MM.1S (cell line): ENCODE data around the gene AUTS2.

Source experiments
- DNase-seq: peaks from one replicate; pipeline ENCODE4 v3.0.0-alpha.2; 2015
- H2AFZ ChIP-seq: fragments of 300-600 bp; sonication (generic); 2 replicates; pipeline ENCODE4 v1.6.0; 2016; ENCODE audit warnings: antibody characterized with exemption, low read length
- H3F3A ChIP-seq: fragments of 300-600 bp; sonication (generic); 2 replicates; pipeline ENCODE4 v1.6.1; 2016; ENCODE audit warnings: mild to moderate bottlenecking, antibody characterized with exemption, low read length, moderate library complexity, mixed read lengths; ENCODE audit not compliant: insufficient read depth
- H3K27ac ChIP-seq: fragments of 300-600 bp; sonication (generic); 2 replicates; pipeline ENCODE4 v1.5.1; 2016; ENCODE audit warnings: mild to moderate bottlenecking, low read length
- H3K27me3 ChIP-seq: fragments of 300-600 bp; sonication (generic); replicated peaks from 2 replicates; pipeline ENCODE4 v1.6.0; 2016; ENCODE audit warnings: low read length; ENCODE audit not compliant: insufficient read depth
- H3K36me3 ChIP-seq: fragments of 300-600 bp; sonication (generic); replicated peaks from 2 replicates; pipeline ENCODE4 v1.6.1; 2016; ENCODE audit warnings: mild to moderate bottlenecking, low read length, mixed read lengths; ENCODE audit not compliant: insufficient read depth
- H3K4me1 ChIP-seq: fragments of 300-600 bp; sonication (generic); 2 replicates; pipeline ENCODE4 v1.6.1; 2016; ENCODE audit warnings: low read length, mixed read lengths
- H3K4me2 ChIP-seq: fragments of 300-600 bp; sonication (generic); 2 replicates; pipeline ENCODE4 v1.6.0; 2016; ENCODE audit warnings: low read depth, low read length
- H3K4me3 ChIP-seq: fragments of 300-600 bp; sonication (generic); 2 replicates; pipeline ENCODE4 v1.5.1; 2016; ENCODE audit warnings: low read length, mixed read lengths
- H3K79me2 ChIP-seq: fragments of 300-600 bp; sonication (generic); 2 replicates; pipeline ENCODE4 v1.6.1; 2016; ENCODE audit warnings: mixed run types, low read length, mixed read lengths
- H3K9ac ChIP-seq: fragments of 300-600 bp; sonication (generic); 2 replicates; pipeline ENCODE4 v1.6.1; 2016; ENCODE audit warnings: low read length, mixed read lengths
- H3K9me2 ChIP-seq: fragments of 300-600 bp; sonication (generic); replicated peaks from 2 replicates; pipeline ENCODE4 v1.6.1; 2016; ENCODE audit warnings: mild to moderate bottlenecking, low read length, mixed read lengths; ENCODE audit not compliant: insufficient read depth
- H3K9me3 ChIP-seq: fragments of 300-600 bp; sonication (generic); replicated peaks from 2 replicates; pipeline ENCODE4 v1.6.1; 2016; ENCODE audit warnings: mild to moderate bottlenecking, low read length, mixed read lengths; ENCODE audit not compliant: insufficient read depth
- H4K20me1 ChIP-seq: fragments of 300-600 bp; sonication (generic); 2 replicates; pipeline ENCODE4 v1.6.1; 2016; ENCODE audit warnings: mild to moderate bottlenecking, low read length, moderate library complexity, mixed read lengths; ENCODE audit not compliant: insufficient read depth
- EZH2 ChIP-seq: fragments of 300-600 bp; sonication (generic); optimal IDR thresholded peaks from 2 replicates; pipeline ENCODE3; 2017; ENCODE audit warnings: low read depth, mild to moderate bottlenecking, antibody characterized with exemption, low read length, mixed read lengths
- EZH2phosphoT487 ChIP-seq: fragments of 300-600 bp; sonication (generic); IDR thresholded peaks from 2 replicates; pipeline ENCODE4 v1.6.1; 2018; ENCODE audit warnings: antibody characterized with exemption, low read length
- TF ChIP-seq, protein P1 (sequence below): fragments of 300-600 bp; sonication (generic); IDR thresholded peaks from 2 replicates; pipeline ENCODE4 v1.5.1; 2016; ENCODE audit warnings: antibody characterized with exemption, low read length, mixed read lengths

The AUTS2 gene

DNA sequence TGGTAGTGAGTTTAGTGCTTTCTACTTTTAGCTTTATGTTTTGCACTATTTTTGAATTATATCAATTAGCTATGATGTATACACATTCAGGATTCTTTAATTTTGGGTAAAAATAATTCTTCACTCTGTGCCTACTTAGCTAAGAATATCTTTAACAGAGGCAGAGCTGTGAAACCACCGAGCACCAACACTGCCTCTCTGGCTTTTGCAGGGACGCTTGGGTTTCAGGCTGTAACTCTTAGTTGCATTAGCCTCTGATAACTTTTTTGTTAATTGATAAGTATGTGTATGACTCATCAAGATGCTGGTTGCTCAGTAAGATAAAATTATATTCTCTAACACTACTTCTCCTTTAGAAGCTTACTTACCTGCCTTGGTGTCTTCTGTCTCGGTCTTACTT, 738.3 kb downstream of the AUTS2 start:
- Histone ChIP-seq H3K36me3 (no peaks in the 10 kb centered on the region), H3K79me2 (no peaks in the 10 kb centered on the region), H3F3A (no peaks in the 10 kb centered on the region), H3K27me3 (no peaks in the 10 kb centered on the region), H3K4me1 (no peaks in the 10 kb centered on the region), H2AFZ (no peak overlapping the region), H3K9ac (no peak overlapping the region), H3K4me2 (no peak overlapping the region), H4K20me1 (no peaks in the 10 kb centered on the region), H3K9me2 (no peaks in the 10 kb centered on the region), H3K4me3 (no peak overlapping the region), H3K9me3 (no peaks in the 10 kb centered on the region), H3K27ac (no peak overlapping the region)
- TF ChIP-seq, protein P1, sequence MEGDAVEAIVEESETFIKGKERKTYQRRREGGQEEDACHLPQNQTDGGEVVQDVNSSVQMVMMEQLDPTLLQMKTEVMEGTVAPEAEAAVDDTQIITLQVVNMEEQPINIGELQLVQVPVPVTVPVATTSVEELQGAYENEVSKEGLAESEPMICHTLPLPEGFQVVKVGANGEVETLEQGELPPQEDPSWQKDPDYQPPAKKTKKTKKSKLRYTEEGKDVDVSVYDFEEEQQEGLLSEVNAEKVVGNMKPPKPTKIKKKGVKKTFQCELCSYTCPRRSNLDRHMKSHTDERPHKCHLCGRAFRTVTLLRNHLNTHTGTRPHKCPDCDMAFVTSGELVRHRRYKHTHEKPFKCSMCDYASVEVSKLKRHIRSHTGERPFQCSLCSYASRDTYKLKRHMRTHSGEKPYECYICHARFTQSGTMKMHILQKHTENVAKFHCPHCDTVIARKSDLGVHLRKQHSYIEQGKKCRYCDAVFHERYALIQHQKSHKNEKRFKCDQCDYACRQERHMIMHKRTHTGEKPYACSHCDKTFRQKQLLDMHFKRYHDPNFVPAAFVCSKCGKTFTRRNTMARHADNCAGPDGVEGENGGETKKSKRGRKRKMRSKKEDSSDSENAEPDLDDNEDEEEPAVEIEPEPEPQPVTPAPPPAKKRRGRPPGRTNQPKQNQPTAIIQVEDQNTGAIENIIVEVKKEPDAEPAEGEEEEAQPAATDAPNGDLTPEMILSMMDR, result no peak
- TF ChIP-seq EZH2 (no peak), EZH2phosphoT487 (no peak)
- no peak for DNase-seq

DNA sequence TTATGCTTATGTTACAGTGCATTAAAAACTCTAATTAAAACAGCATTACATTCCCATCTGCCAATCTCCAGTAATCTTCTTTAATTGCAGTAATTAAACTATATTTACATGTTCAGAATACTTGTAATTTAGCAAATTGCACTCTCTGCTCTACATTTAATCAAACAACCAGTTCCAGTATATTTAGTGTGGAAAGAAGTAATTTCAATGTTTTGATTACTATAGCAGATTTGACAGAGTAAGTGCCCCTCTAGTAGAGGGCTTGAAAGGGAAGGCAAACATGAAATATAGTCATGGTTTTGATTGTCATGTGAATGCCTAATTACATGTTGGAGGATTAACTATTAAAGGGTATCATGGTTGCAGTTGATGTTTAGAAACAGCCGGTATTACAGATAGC, 739.7 kb downstream of the AUTS2 start:
- TF ChIP-seq, protein P1, result no peak
- no peak for TF ChIP-seq EZH2
- TF ChIP-seq EZH2phosphoT487, result no peak
- H3K9me2 ChIP-seq, result no peaks in the 10 kb centered on the region
- H3K9me3 ChIP-seq, result no peaks in the 10 kb centered on the region

DNA sequence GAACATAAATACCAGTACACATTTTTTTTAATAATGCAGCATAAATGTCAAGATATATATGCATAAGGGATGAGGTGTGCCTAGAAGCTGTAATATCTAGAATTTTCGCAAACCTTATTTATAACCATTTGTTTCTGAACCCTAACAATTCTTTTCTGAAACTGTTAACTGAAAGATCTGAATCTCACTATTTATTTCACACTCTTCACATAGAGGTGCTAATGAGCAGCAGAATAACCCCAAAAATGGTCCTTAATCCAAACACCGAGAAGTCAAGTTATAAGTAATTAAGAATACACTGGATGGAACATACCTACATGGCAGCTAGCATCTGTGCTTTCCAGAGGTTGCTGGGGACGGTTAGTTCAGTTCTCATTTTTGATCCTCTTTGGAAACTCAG, 742.0 kb downstream of the AUTS2 start:
- Histone ChIP-seq H3K9ac (no peak overlapping the region), H3K4me3 (no peak overlapping the region), H3K4me2 (no peak overlapping the region), H3K27ac (no peak overlapping the region), H3K4me1 (no peaks in the 10 kb centered on the region), H2AFZ (no peak overlapping the region), H3F3A (no peaks in the 10 kb centered on the region), H3K9me3 (no peaks in the 10 kb centered on the region), H4K20me1 (no peaks in the 10 kb centered on the region), H3K27me3 (no peaks in the 10 kb centered on the region), H3K9me2 (no peaks in the 10 kb centered on the region), H3K36me3 (no peaks in the 10 kb centered on the region), H3K79me2 (no peaks in the 10 kb centered on the region)
- no peak for TF ChIP-seq EZH2
- TF ChIP-seq, protein P1, result no peak
- TF ChIP-seq EZH2phosphoT487, result no peak
- DNase-seq, result no peak

More for the DNA sequence above, 739.7 kb downstream of the AUTS2 start:
- no peaks in the 10 kb centered on the region for H3K27me3 ChIP-seq
- H3K36me3 ChIP-seq, result no peaks in the 10 kb centered on the region
- H4K20me1 ChIP-seq, result no peaks in the 10 kb centered on the region
- H3K4me3 ChIP-seq, result no peak overlapping the region
- H3K4me2 ChIP-seq, result no peak overlapping the region
- H3K4me1 ChIP-seq, result no peaks in the 10 kb centered on the region
- no peaks in the 10 kb centered on the region for H3F3A ChIP-seq
- H3K79me2 ChIP-seq, result no peaks in the 10 kb centered on the region
- no peak overlapping the region for H3K27ac ChIP-seq
- no peak overlapping the region for H3K9ac ChIP-seq
- no peak for DNase-seq
- no peak overlapping the region for H2AFZ ChIP-seq

DNA sequence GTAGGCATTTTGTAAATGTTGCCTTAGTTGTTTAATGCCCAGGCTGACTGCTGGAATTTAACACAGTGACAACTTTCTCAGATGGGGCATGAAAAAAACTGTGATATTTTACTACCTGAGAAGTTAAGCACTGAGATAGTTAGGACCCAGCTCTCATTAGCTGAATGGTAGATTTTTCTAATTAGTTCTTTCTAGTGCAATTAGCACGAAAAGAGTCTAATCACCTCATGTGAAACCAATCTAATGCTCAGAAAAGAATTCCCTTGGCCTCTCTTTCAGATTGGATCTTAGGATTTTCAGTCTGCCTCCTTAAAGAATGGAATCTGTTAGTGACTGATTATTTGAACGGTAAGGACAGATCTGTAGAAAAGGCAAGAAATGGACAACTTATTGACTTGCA, 743.2 kb downstream of the AUTS2 start:
- Histone ChIP-seq H3K79me2 (no peaks in the 10 kb centered on the region), H2AFZ (no peak overlapping the region), H3K4me1 (no peaks in the 10 kb centered on the region), H3K4me3 (no peak overlapping the region), H3K27ac (no peak overlapping the region), H3K4me2 (no peak overlapping the region), H4K20me1 (no peaks in the 10 kb centered on the region), H3K9me2 (no peaks in the 10 kb centered on the region), H3K36me3 (no peaks in the 10 kb centered on the region), H3K9me3 (no peaks in the 10 kb centered on the region), H3K27me3 (no peaks in the 10 kb centered on the region), H3K9ac (no peak overlapping the region), H3F3A (no peaks in the 10 kb centered on the region)
- TF ChIP-seq EZH2 (no peak), EZH2phosphoT487 (no peak)
- TF ChIP-seq, protein P1, result no peak
- no peak for DNase-seq
